ENCODE measurements around the gene SMIM5.

The SMIM5 gene

DNA sequence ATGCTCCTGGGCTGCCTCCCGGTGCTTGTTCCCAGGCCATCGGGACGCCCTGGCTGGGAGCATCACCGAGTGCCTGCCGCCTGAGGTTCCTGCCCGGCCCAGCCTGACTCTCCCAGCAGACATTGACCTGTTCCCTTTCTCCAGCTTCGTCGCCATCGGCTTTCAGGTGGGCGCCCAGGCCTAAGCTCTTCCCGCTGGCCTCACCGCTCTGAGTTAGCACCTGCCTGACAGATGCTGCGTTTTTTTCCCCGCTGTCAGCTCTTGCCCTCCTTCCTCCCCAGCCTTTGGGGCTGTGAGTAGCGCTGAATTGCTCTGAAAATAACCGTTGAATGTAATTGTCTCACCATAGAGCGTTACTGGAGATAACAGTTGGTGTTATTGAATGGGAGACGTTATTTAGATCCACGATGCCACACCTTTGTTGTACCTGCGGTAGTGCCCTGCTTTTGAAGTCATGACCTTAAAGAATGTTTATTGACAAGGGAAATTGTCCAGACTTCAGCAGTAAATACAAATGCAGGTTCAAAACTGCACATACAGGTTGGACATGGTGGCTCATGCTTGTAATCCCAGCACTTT lies 21.3 kb upstream of the SMIM5 start:
- H3K4me1 ChIP-seq (ENCODE audit: control insufficient read depth, insufficient read depth, low read length) = no peaks in the 10 kb centered on the region

GRCh38 chr17:75612906-75613626 lies 20.2 kb upstream of the SMIM5 start:
- Histone ChIP-seq H3K9ac (ENCODE audit: low read length) (no peak overlapping the region), H3K36me3 (ENCODE audit: control insufficient read depth, insufficient read depth, low read length) (peaks cover 23% of the 10 kb centered on the region), H3K27me3 (ENCODE audit: control insufficient read depth, insufficient read depth, low read length) (no peaks in the 10 kb centered on the region), H3K4me3 (ENCODE audit: low read length) (no peak overlapping the region), H3K4me1 (ENCODE audit: control insufficient read depth, insufficient read depth, low read length) (no peaks in the 10 kb centered on the region), H3K27ac (ENCODE audit: low read depth, low read length) (no peak overlapping the region)

More for the DNA sequence above, 21.3 kb upstream of the SMIM5 start:
- H3K4me3 ChIP-seq (ENCODE audit: low read length) = peak overlapping the region; percentile 15
- H3K9ac ChIP-seq (ENCODE audit: low read length) = peak overlapping the region; percentile 4
- peaks cover 20% of the 10 kb centered on the region for H3K36me3 ChIP-seq (ENCODE audit: control insufficient read depth, insufficient read depth, low read length)
- H3K27me3 ChIP-seq (ENCODE audit: control insufficient read depth, insufficient read depth, low read length) = no peaks in the 10 kb centered on the region
- H3K27ac ChIP-seq (ENCODE audit: low read depth, low read length) = no peak overlapping the region

DNA sequence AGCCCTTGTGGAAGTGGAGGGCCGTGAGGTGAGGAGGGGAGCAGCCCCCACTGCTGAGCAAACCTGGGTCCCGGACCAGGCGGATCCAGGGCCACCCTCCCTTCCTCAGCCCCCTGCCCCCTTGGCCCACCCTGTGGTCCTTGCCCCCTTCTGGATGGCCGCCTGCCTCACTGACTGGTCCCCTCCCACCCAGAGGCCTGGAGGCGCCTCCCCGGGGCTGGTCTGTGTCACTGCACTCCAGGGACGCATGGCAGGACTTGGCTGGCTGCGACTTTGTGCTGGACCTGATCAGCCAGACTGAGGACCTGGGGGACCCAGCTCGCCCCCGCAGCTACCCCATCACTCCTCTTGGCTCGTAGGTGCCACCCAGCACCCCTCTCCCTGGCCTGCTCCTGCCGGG lies 19.2 kb upstream of the SMIM5 start:
- H3K27ac ChIP-seq (ENCODE audit: low read depth, low read length) = no peak overlapping the region
- no peak overlapping the region for H3K4me3 ChIP-seq (ENCODE audit: low read length)
- peaks cover 32% of the 10 kb centered on the region for H3K36me3 ChIP-seq (ENCODE audit: control insufficient read depth, insufficient read depth, low read length)
- H3K4me1 ChIP-seq (ENCODE audit: control insufficient read depth, insufficient read depth, low read length) = no peaks in the 10 kb centered on the region
- H3K9ac ChIP-seq (ENCODE audit: low read length) = no peak overlapping the region
- no peaks in the 10 kb centered on the region for H3K27me3 ChIP-seq (ENCODE audit: control insufficient read depth, insufficient read depth, low read length)

- Histone ChIP-seq H3K4me3 (ENCODE audit: low read length) (no peak overlapping the region), H3K27me3 (ENCODE audit: control insufficient read depth, insufficient read depth, low read length) (no peaks in the 10 kb centered on the region), H3K36me3 (ENCODE audit: control insufficient read depth, insufficient read depth, low read length) (peaks cover 34% of the 10 kb centered on the region), H3K4me1 (ENCODE audit: control insufficient read depth, insufficient read depth, low read length) (no peaks in the 10 kb centered on the region), H3K9ac (ENCODE audit: low read length) (no peak overlapping the region), H3K27ac (ENCODE audit: low read depth, low read length) (no peak overlapping the region)
These were observed 18.5 kb upstream of the SMIM5 start for GRCh38 chr17:75614556-75615270.

DNA sequence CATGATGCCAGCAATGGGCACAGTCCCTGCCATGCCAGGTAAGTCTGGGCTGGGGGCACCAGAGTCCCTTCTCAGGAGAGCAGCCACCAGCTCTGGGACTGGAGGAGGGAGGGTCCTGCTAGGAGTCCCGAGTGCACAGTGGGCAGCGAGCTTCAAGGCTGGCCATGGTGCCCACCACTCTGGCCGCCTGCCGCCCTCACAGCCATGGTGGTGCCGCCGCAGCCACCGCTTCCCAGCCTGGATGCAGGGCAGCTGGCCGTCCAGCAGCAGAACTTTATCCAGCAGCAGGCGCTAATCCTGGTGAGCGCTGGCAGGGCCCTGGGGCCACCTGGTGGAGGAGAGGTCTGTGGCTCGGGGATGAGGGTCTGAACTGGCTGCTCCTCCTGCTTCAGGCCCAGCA lies 17.9 kb upstream of the SMIM5 start:
- no peaks in the 10 kb centered on the region for H3K4me1 ChIP-seq (ENCODE audit: control insufficient read depth, insufficient read depth, low read length)
- H3K27me3 ChIP-seq (ENCODE audit: control insufficient read depth, insufficient read depth, low read length) = no peaks in the 10 kb centered on the region
- H3K36me3 ChIP-seq (ENCODE audit: control insufficient read depth, insufficient read depth, low read length) = peaks cover 38% of the 10 kb centered on the region
- no peak overlapping the region for H3K4me3 ChIP-seq (ENCODE audit: low read length)
- no peak overlapping the region for H3K9ac ChIP-seq (ENCODE audit: low read length)
- H3K27ac ChIP-seq (ENCODE audit: low read depth, low read length) = no peak overlapping the region

GRCh38 chr17:75616521-75617122 lies 16.6 kb upstream of the SMIM5 start:
- H3K4me3 ChIP-seq (ENCODE audit: low read length) = no peak overlapping the region
- H3K27ac ChIP-seq (ENCODE audit: low read depth, low read length) = no peak overlapping the region
- no peaks in the 10 kb centered on the region for H3K27me3 ChIP-seq (ENCODE audit: control insufficient read depth, insufficient read depth, low read length)

DNA sequence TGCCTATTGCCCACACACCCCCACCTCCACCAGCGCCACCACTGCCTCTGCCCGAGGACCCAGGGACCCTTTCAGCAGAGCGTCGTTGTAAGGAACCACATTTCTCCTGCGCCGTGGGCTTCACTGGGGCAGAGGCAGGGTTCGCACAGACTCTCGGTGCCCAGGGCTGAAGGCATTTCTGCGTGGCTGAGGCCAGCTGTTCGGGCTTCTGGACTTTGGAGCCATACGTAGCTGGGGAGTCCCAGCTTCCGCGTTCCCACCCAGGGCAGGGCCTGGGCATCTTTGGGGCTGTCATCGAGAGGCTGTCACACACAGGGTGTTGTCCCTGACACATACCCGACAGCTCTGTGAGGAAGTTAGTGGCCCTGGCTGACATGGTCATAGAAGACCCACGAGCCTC lies 16.0 kb upstream of the SMIM5 start:
- H3K9ac ChIP-seq (ENCODE audit: low read length) = no peak overlapping the region
- peaks cover 33% of the 10 kb centered on the region for H3K36me3 ChIP-seq (ENCODE audit: control insufficient read depth, insufficient read depth, low read length)
- no peaks in the 10 kb centered on the region for H3K4me1 ChIP-seq (ENCODE audit: control insufficient read depth, insufficient read depth, low read length)
- H3K4me3 ChIP-seq (ENCODE audit: low read length) = no peak overlapping the region
- no peak overlapping the region for H3K27ac ChIP-seq (ENCODE audit: low read depth, low read length)
- no peaks in the 10 kb centered on the region for H3K27me3 ChIP-seq (ENCODE audit: control insufficient read depth, insufficient read depth, low read length)

More at GRCh38 chr17:75616521-75617122, 16.6 kb upstream of the SMIM5 start:
- Histone ChIP-seq H3K36me3 (ENCODE audit: control insufficient read depth, insufficient read depth, low read length) (peaks cover 39% of the 10 kb centered on the region), H3K9ac (ENCODE audit: low read length) (no peak overlapping the region), H3K4me1 (ENCODE audit: control insufficient read depth, insufficient read depth, low read length) (no peaks in the 10 kb centered on the region)

DNA sequence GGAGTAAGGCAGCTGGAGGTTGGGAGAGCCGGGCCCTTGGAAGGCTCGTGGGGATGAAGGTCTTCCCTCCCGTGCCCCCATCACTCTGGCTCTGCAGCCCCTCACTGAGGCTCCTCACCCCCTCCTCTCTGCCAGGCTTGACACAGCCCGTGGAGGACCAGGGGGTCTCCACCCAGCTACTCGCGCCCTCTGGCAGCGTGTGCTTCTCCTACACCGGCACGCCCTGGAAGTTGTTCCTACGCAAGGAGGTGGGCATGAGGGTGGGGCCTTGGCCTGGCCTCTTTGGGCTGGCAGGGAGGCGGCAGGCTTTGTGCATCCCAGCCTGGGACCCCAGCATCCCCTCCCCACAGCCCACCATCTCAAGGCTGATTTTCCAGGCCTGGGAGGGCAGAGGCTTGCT lies 15.6 kb upstream of the SMIM5 start:
- no peak overlapping the region for H3K27ac ChIP-seq (ENCODE audit: low read depth, low read length)
- H3K9ac ChIP-seq (ENCODE audit: low read length) = no peak overlapping the region
- peaks cover 33% of the 10 kb centered on the region for H3K36me3 ChIP-seq (ENCODE audit: control insufficient read depth, insufficient read depth, low read length)
- no peak overlapping the region for H3K4me3 ChIP-seq (ENCODE audit: low read length)
- no peaks in the 10 kb centered on the region for H3K4me1 ChIP-seq (ENCODE audit: control insufficient read depth, insufficient read depth, low read length)
- H3K27me3 ChIP-seq (ENCODE audit: control insufficient read depth, insufficient read depth, low read length) = no peaks in the 10 kb centered on the region

- no peak overlapping the region for H3K9ac ChIP-seq (ENCODE audit: low read length)
- H3K27me3 ChIP-seq (ENCODE audit: control insufficient read depth, insufficient read depth, low read length) = no peaks in the 10 kb centered on the region
- peaks cover 29% of the 10 kb centered on the region for H3K36me3 ChIP-seq (ENCODE audit: control insufficient read depth, insufficient read depth, low read length)
- H3K4me1 ChIP-seq (ENCODE audit: control insufficient read depth, insufficient read depth, low read length) = no peaks in the 10 kb centered on the region
- H3K27ac ChIP-seq (ENCODE audit: low read depth, low read length) = no peak overlapping the region
- H3K4me3 ChIP-seq (ENCODE audit: low read length) = no peak overlapping the region
These were observed 13.5 kb upstream of the SMIM5 start for GRCh38 chr17:75619506-75620431.

DNA sequence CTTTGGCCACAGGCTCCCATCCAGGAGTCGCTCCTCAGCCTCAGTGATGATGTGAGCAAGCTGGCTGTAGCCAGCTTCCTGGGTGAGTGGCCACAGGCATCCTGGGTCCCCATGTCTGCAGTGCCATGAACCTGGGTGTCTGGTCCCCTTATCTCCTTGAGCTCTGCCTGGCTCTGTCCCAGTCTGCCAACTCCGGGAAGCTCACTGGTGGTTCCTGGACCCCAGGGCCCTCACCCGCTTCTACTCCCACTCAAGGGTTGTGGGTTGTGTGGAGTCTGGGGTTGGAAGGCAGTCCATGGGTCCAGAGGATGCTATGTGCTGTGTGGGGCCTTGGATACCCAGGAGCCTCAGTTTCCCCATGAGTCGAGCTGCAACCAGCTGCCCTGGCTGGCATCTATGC lies 11.7 kb upstream of the SMIM5 start:
- H3K4me3 ChIP-seq (ENCODE audit: low read length) = no peak overlapping the region
- peaks cover 27% of the 10 kb centered on the region for H3K36me3 ChIP-seq (ENCODE audit: control insufficient read depth, insufficient read depth, low read length)
- no peaks in the 10 kb centered on the region for H3K4me1 ChIP-seq (ENCODE audit: control insufficient read depth, insufficient read depth, low read length)
- no peak overlapping the region for H3K27ac ChIP-seq (ENCODE audit: low read depth, low read length)
- no peaks in the 10 kb centered on the region for H3K27me3 ChIP-seq (ENCODE audit: control insufficient read depth, insufficient read depth, low read length)
- H3K9ac ChIP-seq (ENCODE audit: low read length) = no peak overlapping the region

- Histone ChIP-seq H3K4me1 (ENCODE audit: control insufficient read depth, insufficient read depth, low read length) (no peaks in the 10 kb centered on the region), H3K27ac (ENCODE audit: low read depth, low read length) (no peak overlapping the region), H3K36me3 (ENCODE audit: control insufficient read depth, insufficient read depth, low read length) (peaks cover 27% of the 10 kb centered on the region)
These were observed 11.2 kb upstream of the SMIM5 start for GRCh38 chr17:75622076-75622475.

More at GRCh38 chr17:75622076-75622475, 11.2 kb upstream of the SMIM5 start:
- no peaks in the 10 kb centered on the region for H3K27me3 ChIP-seq (ENCODE audit: control insufficient read depth, insufficient read depth, low read length)
- H3K9ac ChIP-seq (ENCODE audit: low read length) = no peak overlapping the region
- no peak overlapping the region for H3K4me3 ChIP-seq (ENCODE audit: low read length)

Measured in rectal smooth muscle tissue (tissue), 1 donor.